Measurements from ENCODE around the gene ITGB3. TPM values are rescaled to one million over a fixed set of nuclear protein-coding genes. Genes with fewer than 3 reads are reported as not detected.

ITGB3 gene
- total RNA-seq, 1 experiment from 2014 or later, result not detected

DNA sequence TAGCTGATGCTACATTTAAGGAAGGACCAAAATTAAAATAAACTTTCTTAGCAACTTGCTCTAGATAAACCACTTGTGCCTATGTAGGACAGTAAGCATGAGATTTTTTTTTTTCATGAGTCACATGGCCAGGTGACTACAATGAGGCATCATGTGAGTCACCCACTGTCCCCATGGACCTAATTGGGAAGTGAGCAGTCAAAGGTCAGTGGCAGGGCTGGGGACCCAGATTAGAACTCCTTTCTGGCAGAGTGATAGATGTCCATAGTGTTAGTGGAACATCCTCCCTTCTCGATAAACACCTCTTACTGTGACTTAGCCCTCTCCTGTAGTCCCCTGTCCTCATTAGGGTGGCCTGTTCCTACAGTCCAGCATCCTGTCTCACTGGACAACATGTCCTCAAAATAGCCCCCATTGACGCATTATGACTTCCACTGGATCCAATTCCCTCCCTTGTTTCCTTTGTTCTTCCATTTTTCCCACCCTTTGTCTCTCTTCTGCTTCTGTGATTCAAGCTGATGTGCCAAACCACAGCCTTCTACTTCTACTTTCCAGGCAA lies 12.4 kb downstream of the ITGB3 start (continued):
- TF ChIP-seq, protein P1, sequence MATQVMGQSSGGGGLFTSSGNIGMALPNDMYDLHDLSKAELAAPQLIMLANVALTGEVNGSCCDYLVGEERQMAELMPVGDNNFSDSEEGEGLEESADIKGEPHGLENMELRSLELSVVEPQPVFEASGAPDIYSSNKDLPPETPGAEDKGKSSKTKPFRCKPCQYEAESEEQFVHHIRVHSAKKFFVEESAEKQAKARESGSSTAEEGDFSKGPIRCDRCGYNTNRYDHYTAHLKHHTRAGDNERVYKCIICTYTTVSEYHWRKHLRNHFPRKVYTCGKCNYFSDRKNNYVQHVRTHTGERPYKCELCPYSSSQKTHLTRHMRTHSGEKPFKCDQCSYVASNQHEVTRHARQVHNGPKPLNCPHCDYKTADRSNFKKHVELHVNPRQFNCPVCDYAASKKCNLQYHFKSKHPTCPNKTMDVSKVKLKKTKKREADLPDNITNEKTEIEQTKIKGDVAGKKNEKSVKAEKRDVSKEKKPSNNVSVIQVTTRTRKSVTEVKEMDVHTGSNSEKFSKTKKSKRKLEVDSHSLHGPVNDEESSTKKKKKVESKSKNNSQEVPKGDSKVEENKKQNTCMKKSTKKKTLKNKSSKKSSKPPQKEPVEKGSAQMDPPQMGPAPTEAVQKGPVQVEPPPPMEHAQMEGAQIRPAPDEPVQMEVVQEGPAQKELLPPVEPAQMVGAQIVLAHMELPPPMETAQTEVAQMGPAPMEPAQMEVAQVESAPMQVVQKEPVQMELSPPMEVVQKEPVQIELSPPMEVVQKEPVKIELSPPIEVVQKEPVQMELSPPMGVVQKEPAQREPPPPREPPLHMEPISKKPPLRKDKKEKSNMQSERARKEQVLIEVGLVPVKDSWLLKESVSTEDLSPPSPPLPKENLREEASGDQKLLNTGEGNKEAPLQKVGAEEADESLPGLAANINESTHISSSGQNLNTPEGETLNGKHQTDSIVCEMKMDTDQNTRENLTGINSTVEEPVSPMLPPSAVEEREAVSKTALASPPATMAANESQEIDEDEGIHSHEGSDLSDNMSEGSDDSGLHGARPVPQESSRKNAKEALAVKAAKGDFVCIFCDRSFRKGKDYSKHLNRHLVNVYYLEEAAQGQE (IDR thresholded peaks at IDR 0.05; ENCODE audit: low read depth), result no peak
- TF ChIP-seq EZH2phosphoT487 (IDR thresholded peaks at IDR 0.05; ENCODE audit: borderline replicate concordance) (no peak), SIN3A (IDR thresholded peaks at IDR 0.05; ENCODE audit: low read depth) (no peak), SP1 (IDR thresholded peaks at IDR 0.05; ENCODE audit: low read depth) (no peak), RAD21 (IDR thresholded peaks at IDR 0.05; ENCODE audit: low read depth) (no peak)
- TF ChIP-seq, protein P2, sequence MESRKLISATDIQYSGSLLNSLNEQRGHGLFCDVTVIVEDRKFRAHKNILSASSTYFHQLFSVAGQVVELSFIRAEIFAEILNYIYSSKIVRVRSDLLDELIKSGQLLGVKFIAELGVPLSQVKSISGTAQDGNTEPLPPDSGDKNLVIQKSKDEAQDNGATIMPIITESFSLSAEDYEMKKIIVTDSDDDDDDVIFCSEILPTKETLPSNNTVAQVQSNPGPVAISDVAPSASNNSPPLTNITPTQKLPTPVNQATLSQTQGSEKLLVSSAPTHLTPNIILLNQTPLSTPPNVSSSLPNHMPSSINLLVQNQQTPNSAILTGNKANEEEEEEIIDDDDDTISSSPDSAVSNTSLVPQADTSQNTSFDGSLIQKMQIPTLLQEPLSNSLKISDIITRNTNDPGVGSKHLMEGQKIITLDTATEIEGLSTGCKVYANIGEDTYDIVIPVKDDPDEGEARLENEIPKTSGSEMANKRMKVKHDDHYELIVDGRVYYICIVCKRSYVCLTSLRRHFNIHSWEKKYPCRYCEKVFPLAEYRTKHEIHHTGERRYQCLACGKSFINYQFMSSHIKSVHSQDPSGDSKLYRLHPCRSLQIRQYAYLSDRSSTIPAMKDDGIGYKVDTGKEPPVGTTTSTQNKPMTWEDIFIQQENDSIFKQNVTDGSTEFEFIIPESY (IDR thresholded peaks at IDR 0.05; ENCODE audit: extremely low read depth, insufficient replicate concordance, low read length), result no peak
- TF ChIP-seq, protein P3, sequence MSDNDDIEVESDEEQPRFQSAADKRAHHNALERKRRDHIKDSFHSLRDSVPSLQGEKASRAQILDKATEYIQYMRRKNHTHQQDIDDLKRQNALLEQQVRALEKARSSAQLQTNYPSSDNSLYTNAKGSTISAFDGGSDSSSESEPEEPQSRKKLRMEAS (IDR thresholded peaks at IDR 0.05), result 0 out of 2 replicates have a peak, but pooled peaks have one; percentile 34
- TF ChIP-seq, protein P4, sequence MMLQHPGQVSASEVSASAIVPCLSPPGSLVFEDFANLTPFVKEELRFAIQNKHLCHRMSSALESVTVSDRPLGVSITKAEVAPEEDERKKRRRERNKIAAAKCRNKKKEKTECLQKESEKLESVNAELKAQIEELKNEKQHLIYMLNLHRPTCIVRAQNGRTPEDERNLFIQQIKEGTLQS (IDR thresholded peaks at IDR 0.05), result no peak

All from HCT116 (cell line).